ENCODE results near the gene ZFAND2A.
"Not testable (repeated sequence)": the region's sequence is repeated elsewhere in the genome, so short reads cannot be mapped to it uniquely, and the experiment has no call there.

ZFAND2A gene

DNA sequence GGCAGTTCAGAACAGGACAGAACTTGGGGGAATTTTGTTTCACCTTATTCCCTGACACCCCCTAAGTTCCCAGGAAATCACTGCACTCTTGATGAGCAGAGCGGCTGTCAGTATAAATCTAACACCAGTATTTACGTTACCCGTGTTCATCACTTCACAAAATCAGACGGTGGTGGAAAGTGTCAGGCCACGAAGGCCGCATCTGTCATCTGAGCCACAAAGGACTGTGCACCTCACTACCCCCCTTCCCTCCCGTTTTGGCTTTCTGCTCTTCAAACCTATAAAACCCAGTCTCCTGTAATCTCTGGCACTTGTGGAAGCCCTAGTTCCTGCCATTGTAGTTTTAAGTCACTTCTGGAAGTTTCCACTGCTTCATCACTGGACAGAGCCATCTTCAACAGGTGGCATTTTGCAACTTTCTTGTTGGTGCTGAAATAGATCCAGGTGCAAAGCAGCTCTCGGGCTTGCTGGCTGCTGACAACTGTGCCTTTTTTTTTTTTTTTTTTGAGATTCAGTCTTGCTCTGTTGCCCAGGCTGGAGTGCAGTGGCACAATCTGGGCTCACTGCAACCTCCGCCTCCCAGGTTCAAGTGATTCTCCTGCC lies 9.5 kb downstream of the ZFAND2A start:
- FAIRE-seq, result no peak

DNA sequence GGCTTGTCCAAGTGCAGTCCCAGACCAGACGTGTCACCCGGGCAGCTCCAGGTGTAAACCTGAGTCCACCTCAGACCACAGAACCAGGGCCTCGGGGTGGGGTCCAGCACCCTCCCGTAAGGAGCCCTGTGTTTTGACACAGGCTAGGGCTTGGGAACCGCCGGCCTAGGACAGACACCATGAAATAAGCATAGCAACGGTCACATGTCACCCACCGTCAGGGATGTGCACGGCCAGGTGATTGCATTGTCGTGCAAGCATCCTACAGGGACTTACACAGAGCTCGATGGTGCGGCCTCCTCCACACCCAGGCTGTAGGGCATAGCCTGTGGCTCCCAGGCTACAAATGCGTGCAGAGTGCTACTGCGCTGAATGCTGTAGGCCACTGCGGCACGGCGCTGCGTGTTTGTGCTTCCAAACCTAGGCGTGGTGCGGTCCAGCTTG lies 10.6 kb downstream of the ZFAND2A start:
- no peak for FAIRE-seq

GRCh38 chr7:1147873-1148272 lies 12.1 kb downstream of the ZFAND2A start:
- not testable (repeated sequence) for FAIRE-seq

DNA sequence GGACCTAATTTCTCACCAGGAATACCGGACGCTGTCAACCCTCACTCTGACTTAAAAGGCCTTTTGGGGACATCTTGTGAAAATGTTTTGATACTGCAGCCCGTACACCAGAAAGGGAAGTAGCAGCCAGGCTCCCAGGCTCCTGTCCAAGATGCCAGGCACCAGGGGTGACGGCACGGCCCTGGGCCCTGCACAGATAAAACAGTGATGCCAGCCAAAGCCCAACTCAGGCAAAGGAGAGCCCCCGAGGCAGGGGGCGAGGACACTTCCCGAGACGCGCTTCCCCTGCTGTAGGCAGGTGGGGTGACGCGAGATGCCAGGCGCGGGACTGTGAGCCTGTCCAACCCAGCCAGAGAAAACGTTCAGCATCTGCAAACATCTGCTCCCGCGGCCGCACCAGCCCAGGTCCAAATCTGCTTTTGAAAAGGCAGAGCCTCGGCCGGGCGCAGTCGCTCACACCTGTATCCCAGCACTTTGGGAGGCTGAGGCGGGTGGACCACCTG lies 15.7 kb downstream of the ZFAND2A start:
- no peak for FAIRE-seq

DNA sequence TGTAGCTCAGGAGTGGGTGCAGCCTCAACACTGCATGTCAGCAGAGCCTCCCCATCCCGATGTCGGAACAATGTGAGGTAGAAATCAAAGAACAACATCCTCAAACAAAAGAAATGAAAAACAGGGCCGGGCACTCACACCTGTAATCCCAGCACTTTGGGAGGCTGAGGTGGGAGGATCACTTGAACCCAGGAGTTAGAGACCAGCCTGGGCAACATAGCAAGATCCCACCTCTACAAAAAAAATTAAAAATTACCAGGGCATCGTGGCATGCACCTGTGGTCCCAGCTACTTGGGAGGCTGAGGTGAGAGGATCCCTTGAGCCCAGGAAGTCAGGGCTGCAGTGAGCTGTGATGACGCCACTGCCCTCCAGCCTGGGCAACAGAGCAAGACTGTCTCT lies 17.0 kb downstream of the ZFAND2A start:
- not testable (repeated sequence) for FAIRE-seq

GRCh38 chr7:1142051-1142635 lies 17.9 kb downstream of the ZFAND2A start:
- FAIRE-seq, result no peak

DNA sequence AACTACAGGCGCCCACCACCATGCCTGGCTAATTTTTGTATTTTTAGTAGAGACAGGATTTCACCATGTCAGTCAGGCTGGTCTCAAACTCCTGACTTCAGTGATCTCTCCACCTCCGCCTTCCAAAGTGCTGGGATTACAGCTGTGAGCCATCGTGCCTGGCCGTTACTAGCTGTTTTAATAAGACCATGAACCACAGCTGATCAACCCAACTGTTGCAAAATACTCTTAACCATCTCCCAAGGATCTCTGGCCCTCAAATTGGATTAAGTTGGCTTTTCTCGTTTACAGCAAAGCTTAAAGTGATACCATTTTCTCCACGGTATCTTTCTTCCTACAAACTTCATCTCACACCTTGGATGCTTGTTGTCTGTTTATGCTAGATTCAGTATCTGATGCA lies 18.3 kb downstream of the ZFAND2A start:
- no peak for FAIRE-seq

DNA sequence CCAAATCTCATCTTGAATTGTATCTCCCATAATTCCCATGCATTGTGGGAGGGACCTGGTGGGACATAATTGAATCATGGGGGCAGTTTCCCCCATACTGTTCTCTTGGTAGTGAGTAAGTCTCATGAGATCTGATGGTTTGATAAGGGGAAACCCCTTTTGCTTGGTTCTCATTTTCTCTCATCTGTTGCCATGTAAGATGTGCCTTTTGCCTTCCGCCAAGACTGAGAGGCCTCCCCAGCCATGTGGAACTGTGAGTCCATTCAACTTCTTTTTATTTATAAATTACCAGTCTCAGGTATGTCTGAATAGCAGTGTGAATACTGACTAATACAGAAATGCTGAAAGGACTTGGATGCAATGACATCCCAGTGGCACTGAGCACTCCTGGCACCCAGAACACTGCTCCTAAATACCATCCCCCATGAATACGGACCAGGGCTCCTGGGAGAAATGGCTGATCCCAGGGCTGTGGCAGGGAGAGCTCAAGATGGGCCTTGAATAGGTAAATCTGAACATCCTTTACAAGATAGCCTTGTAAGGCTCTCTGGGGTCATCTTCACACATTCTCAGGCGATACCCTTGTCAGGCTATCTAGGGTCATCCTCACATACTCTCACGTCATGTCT lies 19.4 kb downstream of the ZFAND2A start:
- FAIRE-seq, result no peak

DNA sequence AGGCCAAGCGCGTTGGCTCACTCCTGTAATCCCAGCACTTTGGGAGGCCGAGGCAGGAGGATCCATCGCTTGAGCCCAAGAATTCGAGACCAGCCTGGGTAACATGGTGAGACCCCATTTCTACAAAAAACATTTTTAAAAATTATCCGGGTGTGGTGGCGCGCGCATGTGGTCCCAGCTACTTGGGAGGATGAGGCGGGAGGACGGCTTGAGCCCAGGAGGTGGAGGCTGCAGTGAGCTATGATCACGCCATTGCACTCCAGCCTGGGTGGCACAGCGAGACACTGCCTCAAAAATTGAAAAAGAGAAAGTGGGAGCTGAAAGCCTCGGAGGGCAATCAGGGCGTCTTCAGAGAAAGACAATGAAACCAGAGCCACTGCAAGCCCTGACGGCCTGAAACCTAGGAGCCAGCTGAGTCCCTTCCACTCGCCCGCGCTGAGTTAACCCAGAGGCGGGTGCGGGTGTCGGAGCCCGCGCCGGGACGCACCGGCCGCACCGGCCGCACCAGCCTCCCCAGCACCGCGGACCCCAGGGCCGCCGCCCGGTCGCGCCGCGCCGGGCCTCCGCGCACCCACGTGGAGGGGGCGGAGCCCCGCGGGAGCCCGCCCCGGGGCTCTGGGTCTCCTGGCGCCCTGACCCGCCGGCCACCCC lies 22.4 kb downstream of the ZFAND2A start:
- FAIRE-seq, result no peak

GRCh38 chr7:1136841-1137516 lies 23.0 kb downstream of the ZFAND2A start:
- no peak for FAIRE-seq

DNA sequence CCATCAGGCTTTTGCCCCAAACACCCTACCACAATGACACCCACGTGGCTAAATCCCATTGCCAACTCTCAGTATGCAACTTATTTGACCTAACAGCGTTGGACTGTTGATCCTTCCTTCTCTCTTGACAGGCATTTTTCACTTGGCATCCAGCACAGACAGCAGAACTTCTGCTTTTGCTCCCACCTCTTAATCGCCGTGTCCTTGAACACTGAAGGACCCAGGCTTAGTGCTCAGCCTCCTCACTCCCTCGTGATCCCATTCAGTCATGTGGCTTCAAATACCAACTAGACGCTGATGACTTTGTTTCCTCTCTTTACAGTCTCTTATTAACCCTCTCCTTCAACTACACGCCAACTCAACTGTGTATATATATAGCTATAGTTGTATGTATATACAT lies 25.0 kb downstream of the ZFAND2A start:
- FAIRE-seq, result no peak

- FAIRE-seq, result no peak
Observed at GRCh38 chr7:1131471-1132265, 28.3 kb downstream of the ZFAND2A start.

- no peak for FAIRE-seq
Observed at GRCh38 chr7:1130021-1130990, 29.7 kb downstream of the ZFAND2A start.

- FAIRE-seq, result no peak
Observed at GRCh38 chr7:1129431-1129830, 30.6 kb downstream of the ZFAND2A start.

- no peak for FAIRE-seq
Observed at GRCh38 chr7:1127001-1127400, 33.0 kb downstream of the ZFAND2A start.

DNA sequence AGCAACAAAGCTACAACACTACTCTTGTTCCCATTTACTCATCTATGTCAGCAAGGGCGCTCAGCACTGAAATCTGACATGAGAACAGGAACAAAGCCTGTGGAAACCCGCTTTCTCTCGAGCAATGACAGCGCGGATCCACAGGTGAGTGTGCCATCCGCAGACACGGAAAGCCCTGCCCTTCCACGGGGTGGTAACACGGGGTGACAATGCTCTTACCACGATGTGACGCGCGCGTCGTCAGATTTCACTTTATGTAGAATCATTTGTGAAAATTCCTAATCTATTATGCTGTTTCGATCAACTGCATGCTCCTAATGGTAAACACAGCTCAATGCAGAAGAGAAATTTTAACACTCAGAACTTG lies 34.4 kb downstream of the ZFAND2A start:
- no peak for FAIRE-seq

DNA sequence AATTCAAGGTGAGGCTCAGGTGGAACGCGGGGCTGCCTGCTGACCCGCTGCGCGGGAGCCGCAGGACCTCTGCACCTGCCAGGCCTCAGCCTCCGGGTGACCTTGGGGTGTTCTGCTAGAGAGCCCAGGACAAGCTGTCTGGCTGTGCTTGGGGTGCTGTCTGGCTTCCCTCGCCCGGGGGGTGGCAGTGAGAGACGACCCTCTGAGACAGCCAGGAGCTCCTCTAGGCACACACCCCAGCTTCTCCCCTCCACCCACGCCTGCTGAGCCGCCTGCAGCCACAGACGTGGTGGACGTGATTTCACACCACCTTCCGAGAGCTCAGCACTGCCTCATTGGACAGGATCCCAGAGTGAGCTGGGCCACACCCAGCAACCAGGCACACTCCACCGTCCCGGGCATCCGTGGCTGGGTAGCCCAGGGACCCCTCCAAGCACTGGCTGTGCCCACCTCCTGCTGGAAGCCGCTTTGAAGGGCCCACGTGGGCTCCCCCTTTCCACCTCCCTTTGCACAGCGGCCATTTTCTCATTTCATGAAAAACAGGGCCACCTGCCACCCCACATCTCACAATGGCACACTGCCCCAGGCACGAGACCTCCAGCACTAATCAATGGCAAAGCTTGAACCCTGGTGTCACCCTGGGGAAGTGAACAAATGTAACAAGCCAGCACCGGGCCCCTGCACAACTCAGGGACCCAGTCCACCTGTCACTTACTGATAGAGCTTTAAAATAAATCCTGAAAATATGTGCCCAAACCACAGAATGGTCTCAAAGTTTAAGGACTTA lies 35.0 kb downstream of the ZFAND2A start:
- no peak for FAIRE-seq

DNA sequence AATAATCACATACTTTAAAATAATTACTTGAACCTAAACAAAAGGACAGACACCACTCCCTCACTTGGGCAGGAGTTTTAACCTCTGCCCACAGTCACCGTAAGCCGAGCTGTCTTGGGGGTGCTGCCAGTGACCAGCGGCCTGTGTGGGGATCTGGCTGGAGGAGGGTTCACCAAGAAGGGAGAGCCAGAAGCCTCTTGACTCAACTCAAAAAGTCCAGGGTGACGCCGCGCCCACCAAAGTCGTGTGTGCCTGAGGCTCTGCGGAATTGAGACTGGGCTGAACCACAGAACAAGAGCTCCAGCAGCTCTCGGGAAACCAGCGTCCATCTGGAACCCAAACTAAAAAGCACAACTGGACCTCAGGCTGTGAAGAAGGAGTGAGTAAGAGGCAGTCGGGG lies 35.8 kb downstream of the ZFAND2A start:
- no peak for FAIRE-seq

GRCh38 chr7:1123715-1124114 lies 36.3 kb downstream of the ZFAND2A start:
- no peak for FAIRE-seq

- no peak for FAIRE-seq
Observed at GRCh38 chr7:1122832-1123501, 37.0 kb downstream of the ZFAND2A start.

Measured in A204.1 (cell line).